NCI-H446 treated with DMSO at 0.1 percent for 48 hours (cell line): ENCODE measurements around the gene GPC6.
"Not testable (repeated sequence)": the region's sequence is repeated elsewhere in the genome, so short reads cannot be mapped to it uniquely, and the experiment has no call there.

Experiments
- DNase-seq: peaks from one replicate; lab custom pipeline; 2025; lab: John Stamatoyannopoulos, UW

Gene GPC6

GRCh38 chr13:94302847-94303565, 1076.4 kb downstream of the GPC6 start:
- not testable (repeated sequence) for DNase-seq

- no peak for DNase-seq
Observed at GRCh38 chr13:94303644-94304174, 1077.1 kb downstream of the GPC6 start.

GRCh38 chr13:94305033-94305432, 1078.4 kb downstream of the GPC6 start:
- no peak for DNase-seq

DNA sequence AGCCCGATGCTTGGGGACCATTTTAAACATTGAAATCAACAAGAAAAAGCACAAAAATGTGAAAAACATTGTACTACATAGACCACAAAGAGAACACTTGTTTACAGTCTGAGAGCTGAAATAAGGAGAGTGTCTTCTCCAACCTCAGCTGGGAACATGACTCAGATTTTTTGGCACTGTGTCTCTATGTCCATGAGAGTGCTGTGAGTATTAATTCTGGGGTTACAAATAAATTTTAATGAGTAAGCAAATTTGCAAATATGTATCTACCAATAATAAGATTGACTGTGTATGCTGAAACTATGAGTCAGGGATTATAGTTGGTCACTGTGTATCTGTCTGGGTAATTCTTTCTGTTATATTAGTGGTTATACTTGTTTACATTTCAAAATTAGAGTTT, 1078.9 kb downstream of the GPC6 start:
- no peak for DNase-seq

GRCh38 chr13:94305934-94306333, 1079.3 kb downstream of the GPC6 start:
- DNase-seq = no peak

GRCh38 chr13:94308832-94309231, 1082.2 kb downstream of the GPC6 start:
- DNase-seq = no peak

- DNase-seq = no peak
Observed at GRCh38 chr13:94309576-94309975, 1083.0 kb downstream of the GPC6 start.

DNA sequence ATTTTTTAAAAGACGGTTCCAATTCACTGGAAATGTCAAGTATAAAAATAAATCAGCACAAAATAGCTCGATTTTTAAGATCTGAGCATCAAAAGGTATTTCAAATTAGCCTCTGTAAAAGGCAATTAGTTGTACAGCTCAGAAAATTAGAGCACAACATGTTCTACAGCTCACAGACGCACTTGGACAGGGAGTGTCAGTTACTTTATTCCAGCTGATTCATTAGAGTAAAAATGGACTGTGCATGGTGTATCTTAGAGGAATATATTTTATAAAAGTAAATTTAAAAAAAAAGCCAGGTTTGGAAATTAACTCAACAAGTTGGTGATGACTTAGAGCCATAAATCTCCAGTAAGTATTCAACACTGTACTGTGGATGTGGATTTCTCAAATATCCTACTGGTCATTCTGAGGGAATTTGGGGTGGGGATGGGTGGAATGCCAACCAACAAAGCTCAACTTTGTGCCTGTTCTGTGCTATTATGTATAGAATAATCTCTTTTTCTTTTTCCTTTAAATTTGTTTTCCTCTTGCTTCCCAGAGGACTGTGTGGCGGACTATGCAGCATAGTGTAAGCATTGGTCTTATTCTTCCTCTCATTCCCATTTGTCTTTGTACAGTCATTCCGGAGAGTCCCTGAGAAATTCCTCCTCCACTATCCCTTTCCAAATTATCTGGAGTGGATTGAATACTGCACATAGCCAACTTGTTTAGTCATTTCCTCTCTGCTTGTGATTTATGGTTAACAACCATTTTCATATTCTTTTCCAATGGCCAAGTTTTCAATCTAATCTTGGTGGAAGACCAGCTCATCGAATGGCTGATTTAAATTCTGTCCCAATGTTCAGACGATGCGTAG, 1083.6 kb downstream of the GPC6 start:
- DNase-seq = no peak

DNA sequence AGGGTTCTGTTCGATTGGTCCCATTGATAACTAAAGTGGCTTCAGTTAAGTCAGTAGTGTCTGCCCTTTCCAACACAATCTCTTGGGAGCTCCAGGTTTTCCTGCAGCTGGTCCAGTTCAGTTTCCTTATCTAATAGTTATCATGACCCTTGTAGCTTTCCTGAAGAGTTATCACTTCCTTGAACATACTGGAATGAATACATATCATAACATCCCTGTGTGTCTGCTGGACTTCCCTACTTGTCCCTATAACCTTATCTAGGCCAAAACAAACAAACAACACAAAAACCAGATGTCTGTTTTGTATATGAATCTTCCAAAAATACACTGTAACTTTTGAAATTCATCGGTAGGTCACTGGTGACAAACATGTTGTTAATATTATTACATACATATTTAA, 1085.3 kb downstream of the GPC6 start:
- no peak for DNase-seq

- DNase-seq = no peak
Observed at GRCh38 chr13:94312511-94313216, 1086.1 kb downstream of the GPC6 start.

GRCh38 chr13:94313321-94313910, 1086.8 kb downstream of the GPC6 start:
- DNase-seq = no peak

DNA sequence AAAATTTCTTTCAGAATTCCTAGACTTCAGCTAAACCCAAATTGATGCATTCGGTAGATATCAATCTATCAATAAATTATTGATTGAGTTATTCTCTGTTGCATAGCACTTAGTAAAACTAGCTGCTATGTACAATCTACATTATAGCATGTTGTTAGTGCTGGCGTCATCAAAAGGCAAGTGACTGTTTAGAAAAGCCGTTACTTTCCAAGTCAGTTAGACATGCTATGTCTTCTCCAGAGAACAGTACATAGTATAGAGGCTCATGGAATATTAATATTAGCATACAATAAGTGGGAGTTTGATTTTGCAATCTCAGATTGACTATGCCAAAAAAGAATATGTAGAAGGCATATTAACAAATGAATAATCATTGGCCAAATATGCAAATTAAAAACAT, 1087.3 kb downstream of the GPC6 start:
- DNase-seq = no peak

DNA sequence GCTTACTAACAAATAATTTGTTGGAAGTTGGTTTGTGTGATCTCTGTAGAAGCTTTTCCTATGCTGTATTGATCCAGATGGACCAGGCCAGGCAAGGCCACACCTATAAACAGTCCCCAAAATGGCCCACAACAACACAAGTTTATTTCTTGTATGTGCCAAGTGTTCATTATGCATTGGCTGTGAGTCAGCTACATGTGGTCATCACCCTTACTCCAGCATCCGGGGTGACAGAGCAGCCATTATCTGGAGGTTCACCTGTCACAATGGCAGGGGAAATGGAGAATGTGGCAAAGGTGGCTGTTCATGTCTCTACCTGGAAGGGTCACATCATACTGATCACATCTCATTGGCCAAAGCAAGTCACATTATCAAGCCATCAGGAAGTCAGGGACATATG, 1088.6 kb downstream of the GPC6 start:
- no peak for DNase-seq

DNA sequence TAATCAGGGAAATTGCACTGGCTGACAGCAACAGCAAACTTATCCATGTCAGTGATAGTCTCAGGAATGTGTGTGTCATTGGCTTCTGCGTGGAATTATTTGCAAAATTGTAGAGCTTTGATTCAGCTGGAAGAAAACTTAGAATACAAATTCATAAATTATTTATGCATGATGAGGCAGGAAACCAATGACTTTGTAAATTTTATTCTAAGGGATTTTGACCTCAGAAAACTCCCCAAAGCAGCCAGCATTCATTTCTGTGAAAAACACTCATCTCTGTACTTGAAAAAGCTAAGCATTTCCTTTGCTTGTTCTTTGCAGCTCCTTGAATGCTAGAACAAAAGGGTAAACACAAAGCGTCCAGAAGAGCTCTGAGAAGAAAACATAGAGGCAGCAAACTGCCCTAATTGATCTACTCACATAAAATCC, 1090.5 kb downstream of the GPC6 start:
- no peak for DNase-seq

DNA sequence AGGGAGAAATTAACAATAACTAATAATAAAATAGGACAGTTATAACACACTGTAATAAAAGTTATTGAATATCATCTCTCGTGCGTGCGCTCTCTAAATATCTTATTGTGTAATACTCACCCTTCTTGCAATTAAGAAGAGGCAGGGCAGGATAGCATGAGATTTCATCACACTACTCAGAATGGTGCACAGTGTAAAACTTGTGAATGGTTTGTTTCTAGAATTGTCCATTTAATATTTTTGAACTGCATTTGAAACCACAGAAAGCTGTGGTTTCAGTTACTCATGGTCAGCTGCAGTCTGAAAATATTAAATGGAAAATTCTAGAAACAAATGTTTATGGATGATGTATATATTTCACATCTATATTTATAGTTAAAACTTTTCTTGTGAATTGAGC, 1091.8 kb downstream of the GPC6 start:
- no peak for DNase-seq

DNA sequence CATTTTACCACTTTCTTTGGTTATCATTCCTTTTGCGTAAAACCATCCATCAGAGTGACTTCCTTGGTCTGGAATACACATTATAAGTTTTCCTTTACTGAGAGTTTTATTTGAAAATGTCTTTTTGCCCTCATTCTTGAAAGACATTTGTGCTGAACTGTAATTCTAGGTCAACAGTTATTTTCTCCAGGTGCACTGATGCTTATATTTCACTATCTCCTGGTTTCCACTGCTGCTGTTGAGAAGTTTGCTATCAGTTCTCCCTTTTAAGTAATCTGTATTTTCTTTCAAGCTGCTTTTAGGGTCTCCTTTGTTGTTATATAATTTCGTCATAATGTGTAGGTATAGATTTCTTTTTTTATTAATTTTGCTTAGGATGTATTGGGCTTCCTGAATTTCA, 1092.9 kb downstream of the GPC6 start:
- no peak for DNase-seq

DNA sequence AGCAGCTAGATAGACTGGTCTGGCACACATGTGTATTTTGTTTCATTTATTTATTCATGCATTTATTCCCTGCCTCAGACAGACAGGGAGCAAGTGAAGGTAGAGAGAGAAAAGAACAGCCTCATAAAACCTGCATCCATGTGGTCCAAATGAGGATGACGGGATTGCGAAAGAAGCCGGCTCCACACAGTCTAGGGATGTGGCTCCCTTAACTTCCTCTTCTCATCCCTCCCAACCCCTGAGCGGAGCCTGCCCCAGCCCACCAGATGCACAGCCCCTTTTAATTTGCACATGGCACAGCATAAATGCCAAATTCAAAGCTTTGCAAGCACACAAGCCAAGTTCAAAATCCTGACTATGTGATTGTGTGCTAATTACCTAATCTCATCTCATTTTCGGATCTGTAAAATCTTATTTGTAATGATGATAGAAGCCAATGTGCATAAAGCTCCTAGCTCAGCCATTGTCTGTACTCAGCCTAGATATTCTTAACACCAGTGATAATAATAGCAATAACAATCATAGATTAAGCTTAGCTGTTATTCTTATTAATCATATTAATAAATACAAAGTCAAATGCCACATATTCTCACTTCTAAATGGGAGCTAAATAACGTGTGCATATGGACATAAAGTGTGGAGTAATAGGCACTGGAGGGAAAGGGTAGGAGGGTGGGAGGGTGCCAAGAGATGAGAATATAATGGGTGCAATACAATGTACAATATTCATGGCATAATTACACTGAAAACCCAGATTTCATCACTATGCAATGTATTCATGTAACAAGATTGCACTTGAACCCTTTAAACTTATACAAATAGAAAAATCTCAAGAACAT, 1096.5 kb downstream of the GPC6 start:
- no peak for DNase-seq

DNA sequence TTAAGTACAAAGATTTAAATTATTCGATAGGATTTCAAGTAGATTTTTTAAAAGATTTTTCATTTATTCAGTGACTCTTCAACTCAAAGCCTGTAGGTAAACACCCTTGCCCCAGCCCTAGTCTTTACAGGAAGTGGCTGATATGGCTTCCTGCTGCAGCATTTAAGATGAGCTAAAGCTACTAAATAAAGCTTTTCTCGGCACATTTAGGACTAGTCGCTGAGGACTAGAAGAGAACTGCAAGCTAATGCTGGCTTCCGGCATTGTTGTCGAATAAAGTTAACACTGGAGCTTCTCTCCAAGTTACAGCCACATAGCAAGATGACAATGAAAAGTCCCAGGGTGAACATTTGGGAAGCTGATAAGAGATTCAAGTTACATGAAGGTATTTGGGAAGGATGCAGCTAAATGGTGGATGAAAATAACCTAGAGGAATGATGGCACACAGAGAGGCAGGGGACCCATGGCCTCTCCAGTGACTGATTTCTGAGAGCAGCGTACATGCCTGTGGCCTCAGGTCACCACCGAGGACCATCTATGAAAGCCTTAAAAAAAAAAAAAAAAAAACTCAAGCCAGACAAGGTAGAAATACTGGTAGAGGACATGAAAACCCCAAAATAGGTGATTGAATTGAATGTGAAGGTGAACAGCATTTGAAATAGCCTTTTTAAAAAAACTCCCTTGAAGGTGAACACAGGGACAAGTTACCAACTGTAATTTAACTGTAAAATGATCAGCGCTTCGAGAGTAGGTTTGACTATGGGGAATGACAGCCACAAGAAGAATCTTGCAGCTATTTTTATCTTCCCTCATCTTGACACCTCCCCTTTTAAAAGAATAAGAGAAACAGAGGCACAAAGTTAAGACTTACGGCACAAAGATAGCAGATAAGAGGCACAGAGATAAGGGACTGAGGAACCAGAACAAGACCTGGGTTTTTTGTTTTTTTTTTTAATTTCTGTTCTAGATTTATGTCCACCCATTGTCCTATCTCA, 1097.5 kb downstream of the GPC6 start:
- DNase-seq = no peak

DNA sequence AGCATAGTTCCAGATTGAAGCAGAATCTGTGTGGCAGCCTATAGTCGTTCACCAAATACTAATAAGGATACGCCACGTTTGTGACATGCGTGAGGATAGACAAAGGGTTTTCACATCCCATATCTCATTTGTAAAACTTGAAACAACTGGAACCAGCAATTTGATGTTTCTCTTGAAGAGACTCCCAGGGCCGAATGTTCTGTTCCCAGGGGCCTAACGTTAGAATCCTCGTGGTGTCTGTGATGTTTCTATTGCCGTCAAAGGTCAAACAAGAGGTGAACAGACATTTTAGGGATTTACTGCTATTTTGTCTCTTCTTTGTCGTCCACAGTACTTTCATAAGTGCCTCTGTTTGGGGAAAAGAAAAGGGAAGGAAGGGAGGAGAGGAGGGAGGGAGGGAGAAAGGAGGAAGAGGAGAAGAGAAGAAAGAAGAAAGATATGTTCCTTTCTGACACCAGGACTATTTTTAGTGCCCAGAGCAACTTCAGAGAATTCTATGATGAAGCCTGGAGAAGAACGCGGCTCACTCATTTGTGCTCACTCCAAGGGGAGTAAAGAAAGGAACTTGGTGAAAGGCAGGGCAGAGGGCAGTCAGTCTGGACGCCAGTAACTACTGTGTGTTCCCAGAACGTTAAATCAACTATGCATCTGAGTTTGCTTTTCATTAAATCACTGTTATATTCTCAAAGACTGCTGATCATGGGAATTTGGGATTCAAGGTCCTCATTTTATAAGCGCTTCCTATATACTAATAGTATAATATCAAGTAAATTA, 1098.3 kb downstream of the GPC6 start:
- no peak for DNase-seq
